HPDE6-E6E7 (cell line): ENCODE data around the gene METTL16.
"Not testable (repeated sequence)": the region's sequence is repeated elsewhere in the genome, so short reads cannot be mapped to it uniquely, and the experiment has no call there.

Experiments used
- DNase-seq: peaks from one replicate; pipeline ENCODE4 v3.0.0; 2011; ENCODE audit warnings: missing footprints; ENCODE audit errors: extremely low spot score

The METTL16 gene

DNA sequence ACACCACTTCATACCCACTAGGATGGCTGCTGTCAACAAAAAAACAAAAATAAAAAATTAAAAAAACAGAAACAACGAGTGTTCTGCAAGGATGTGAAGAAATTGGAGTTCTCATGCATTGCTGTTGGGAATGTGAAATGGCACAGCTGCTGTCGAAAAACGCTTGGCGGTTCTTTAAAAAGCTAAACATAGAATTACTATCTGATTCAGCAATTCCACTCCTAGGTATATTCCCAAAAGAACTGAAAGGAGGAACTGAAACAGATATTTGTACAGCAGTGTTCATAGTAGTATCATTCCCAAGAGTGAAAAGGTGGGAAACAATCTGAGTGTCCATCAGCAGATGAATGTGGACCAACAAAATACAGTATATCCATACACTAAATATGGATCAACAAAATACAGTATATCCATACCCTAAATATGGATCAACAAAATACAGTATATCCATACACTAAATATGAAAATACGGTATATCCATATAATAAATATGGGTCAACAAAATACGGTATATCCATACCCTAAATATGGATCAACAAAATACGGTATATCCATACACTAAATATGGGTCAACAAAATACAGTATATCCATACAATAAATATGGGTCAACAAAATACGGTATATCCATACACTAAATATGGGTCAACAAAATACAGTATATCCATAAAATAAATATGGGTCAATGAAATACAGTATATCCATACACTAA, 8.7 kb downstream of the METTL16 start:
- no peak for DNase-seq

DNA sequence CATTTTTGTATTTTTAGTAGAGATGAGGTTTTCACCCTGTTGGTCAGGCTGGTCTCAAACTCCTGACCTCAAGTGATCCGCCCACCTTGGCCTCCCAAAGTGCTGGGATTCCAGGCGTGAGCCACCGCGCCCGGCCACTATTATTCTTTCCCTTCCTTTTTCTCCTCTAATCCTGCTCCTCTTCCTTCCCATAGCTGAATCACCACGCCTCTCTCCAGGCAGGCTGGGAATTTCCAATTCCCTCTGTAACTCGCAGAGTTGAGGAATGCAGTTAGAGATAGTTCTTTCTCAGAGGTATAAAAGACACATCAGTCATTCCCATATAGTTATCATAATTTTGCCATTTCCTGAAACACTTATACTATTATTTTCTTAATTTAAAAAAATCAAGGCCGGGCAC, 11.2 kb downstream of the METTL16 start:
- no peak for DNase-seq

DNA sequence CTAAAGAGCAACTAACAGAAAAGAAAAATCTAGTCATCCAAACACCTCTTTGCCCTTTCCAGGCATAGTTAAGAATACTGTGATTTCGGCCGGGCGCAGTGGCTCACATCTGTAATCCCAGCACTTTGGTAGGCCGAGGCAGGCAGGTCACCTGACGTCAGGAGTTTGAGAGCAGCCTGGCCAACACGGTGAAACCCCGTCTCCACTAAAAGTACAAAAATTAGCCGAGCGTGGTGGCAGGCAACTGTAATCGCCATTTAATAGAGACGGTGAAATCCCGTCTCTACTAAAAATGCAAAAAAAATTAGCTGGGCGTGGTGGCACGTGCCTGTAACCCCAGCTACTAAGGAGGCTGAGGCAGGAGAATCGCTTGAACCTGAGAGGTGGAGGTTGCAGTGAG, 22.4 kb downstream of the METTL16 start:
- DNase-seq, result not testable (repeated sequence)

DNA sequence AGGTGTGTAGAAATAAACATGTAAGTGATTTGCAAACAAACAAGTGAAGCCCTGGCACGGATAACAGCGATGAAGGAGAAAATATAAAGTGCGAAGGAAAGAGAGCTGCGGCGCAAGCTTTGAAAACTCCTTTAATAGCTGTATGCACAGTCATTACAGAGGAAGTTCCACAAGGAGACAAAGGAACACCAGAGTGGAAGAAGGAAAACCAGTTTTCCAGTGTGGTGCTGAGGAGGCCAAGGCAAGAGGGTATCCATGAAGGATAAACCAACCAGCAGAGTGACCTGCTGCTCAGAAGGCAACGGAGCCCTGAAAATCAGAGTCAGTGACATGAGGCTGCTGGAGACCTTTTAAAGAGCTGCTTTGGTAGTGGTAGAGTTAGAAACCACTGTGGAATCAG, 24.4 kb downstream of the METTL16 start:
- DNase-seq, result no peak

DNA sequence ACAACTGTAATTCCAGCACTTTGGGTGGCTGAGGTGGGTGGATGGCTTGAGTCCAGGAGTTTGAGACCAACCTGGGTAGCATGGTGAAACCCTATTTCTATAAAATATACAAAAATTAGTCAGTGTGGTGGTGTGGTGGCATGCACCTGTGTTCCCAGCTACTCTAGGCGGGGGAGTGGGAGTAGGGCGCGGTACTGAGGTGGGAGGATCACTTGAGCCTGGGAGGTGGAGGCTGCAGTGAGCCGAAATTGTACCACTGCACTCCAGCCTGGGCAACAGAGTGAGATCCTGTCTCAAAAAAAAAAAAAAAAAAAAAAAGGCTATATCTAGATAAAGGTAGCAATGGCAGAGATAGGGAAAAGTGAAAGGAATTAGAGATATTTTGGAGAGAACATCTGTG, 25.0 kb downstream of the METTL16 start:
- not testable (repeated sequence) for DNase-seq

DNA sequence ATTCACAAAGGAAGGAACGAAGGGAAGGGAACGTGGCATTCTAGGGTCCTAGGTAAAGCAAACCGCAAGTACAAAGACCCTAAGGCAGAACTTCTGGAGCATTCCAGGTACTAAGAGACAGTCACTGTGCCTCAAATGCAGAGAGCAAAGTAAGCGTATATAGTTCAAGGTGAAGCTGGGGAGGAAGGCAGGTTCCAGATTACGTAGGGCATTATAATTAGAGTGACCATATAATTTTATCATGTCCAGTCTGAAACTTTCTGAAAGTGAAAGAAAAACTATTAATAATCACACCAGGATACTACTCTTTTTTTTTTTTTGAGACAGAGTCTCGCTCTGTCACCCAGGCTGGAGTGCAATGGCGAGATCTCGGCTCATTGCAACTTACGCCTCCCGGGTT, 25.7 kb downstream of the METTL16 start:
- no peak for DNase-seq

DNA sequence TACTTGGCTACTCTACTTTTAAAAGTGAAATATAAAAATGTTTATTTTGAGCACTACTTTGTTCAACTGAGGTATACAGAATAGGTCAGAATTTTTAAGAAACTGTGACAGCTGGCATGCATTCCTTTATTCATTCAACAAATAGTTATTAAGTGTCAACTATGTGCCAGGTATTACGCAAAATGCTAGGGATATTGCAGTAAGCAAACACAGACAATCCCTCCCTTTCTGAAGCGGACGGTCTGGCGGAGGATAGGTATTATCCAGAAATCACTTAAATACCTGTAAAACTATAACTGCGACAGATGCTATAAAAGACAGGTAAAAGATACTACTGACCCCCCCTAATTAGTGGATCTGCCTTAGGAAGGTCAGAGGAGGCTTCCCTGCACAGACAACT, 26.1 kb downstream of the METTL16 start:
- peak; percentile 6 for DNase-seq

DNA sequence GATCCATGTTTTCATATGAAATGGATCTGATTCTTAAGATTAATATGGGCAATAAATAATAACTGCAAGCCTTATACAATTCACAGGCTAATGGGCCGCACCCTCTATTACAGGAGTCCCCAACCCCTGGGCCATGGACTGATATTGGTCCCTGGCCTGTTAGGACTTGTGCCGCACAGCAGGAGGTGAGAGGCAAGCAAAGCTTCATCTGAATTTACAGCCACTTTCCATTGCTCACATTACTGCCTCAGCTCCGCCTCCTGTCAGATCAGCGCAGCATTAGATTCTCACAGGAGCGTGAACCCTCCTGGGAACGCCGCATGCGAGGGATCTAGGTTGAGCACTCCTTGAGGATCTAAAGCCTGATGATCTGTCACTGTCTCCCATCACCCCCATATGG, 26.8 kb downstream of the METTL16 start:
- peak; percentile 28 for DNase-seq

DNA sequence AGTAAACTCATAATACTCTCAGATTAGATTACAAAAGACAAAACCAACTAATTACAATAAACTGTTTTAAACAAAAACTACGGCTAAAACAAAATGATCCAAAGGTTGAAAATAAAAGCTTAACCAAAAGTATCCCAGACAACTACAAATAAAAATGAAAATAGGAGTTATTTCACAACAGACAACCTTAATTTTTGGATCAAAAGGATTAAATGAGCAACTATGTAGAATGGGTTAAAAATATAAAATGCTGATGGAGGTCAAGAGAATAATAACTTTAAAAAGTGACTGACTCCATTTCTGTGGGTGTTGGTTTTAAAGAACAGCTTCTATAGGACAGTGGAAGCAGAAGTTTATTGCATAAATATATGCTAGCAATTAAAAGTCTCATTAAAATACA, 28.6 kb downstream of the METTL16 start:
- no peak for DNase-seq

DNA sequence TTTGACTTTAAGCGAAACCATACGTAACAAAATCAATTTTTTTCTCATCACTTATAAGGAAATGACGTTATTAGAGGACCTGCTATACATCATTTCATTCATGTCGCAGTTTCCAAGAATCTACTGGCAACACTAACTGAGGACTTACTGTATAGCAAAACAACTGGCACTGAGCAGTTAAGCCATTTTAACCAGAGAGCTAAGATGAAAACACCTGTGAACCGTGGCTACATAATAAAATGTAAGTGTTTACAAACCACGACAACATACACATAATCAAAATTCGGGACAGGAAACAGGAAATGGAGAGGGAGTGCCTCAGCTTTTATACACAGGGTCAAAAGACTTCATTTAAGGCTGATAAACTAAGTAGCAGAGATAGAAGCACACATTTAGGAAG, 29.5 kb downstream of the METTL16 start:
- no peak for DNase-seq

DNA sequence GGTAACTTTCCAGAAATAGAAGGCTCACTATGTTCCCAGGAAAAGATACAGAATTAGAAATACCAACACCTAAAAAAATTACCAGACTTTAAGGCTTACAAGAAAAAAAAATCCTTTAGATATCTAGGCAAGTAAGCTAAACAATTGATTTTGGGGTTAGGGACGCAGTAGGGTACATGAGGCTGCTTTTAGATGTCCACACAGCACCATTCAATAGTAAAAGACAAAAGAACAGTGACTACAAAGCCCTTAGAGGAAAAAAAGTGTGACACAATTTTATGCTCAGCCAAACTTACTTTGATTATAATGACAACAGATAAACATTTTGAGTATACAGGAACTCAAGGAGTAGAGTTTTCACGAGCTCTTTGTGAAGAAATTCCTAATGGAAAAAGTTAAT, 29.9 kb downstream of the METTL16 start:
- DNase-seq, result no peak

DNA sequence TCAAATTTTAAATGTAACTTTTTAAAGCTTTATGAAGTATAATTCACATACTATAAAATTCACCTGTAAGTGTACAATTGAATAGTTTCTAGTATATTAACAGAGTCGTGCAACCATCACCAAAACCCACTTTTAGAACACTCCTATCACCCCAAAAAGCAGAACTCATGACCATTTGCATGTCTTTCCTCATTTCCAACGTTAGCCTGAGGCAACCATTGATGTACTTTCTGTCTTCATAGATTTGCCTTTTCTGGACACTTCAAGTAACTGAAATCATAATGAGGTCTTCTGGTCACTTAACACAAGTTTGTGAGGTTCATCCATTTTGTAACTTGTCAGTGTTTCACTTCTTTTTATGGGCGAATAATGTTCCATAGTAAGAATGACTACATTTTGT, 33.2 kb downstream of the METTL16 start:
- no peak for DNase-seq

DNA sequence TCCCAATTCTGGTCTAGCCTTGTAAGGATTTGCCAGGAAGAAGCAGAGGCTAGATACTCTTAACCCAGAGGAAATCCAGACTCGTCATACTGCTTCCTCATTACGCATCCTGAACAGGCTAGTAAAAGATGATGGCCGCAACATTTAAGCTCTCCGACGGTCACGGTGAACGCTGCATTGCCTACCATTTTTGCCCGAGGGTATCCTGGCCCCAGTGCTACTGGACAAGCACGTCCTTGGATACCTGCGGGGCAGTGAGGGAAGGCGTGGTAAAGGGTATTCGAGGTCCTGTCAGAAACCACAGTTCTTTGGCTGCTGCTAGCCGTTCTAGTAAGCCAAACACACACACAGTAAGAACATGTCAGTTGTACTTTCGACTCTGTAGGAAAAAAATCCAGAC, 36.6 kb downstream of the METTL16 start:
- DNase-seq, result no peak

DNA sequence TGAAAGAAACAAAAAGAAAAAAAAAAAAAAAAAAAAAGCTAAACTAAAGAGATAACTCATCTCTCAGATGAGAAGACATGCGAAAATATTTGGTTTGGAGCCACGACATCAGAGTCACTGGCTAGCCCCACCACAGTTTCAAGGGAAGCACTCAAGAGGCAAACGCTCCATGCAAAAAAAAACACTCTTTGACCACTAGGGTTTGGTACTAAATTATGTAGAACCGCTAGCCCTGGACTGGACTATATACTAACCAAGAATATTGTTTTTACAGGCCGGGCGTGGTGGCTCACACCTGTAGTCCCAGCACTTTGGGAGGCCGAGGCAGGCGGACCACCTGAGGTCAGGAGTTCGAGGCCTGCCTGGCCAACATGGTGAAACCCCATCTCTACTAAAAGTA, 37.3 kb downstream of the METTL16 start:
- DNase-seq, result no peak

DNA sequence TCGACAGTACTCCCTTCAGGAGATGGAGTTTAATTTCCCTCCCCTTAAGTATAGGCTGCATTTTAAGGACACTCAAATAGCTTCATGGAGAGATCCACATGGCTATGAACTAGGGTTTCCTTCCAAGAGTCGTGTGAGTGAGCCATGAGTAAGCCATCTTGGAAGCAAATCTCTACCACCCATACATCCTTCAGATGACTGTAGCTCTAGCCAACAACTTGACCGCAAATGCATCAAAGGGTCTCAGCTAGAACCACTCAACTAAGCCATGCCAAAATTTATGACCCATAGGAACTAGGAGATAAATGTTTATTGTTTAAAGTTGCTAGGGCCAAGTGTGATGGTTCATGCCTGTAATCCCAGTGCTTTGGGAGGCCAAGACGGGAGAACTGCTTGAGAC, 43.4 kb downstream of the METTL16 start:
- no peak for DNase-seq

DNA sequence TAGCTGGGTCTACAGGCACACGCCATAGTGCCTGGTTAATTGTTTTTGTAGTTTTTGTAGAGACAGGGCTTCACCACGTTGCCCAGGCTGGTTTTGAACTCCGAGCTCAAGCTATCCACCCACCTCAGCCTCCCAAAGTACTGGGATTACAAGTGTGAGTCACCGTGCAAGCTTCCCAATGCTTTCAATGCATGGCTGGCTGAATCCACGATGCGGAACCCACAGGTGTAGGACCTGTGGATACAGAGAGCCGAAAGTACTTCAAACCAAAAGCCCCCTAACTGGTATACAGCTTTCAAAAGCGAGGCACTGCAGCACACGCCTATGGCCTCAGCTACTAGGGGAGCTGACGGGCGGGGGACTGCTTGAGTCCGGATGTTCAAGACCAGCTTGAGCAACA, 44.8 kb downstream of the METTL16 start:
- no peak for DNase-seq

DNA sequence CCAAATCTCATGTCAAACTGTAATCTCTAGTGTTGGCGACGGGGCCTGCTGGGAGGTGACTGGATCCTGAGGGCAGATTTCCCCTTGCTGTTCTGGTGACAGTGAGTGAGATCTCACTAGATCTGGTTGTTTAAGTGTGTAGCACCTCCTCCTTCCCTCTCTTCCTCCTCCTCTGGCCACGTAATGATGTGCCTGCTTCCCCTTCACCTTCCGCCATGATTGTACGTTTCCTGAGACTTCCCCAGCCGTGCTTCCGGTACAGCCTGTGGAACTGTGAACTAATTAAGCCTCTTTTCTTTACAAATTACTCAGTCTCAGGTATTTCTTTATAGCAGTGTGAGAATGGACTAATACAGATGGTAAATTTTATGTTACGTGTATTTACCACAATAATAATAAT, 49.2 kb downstream of the METTL16 start:
- DNase-seq, result no peak

DNA sequence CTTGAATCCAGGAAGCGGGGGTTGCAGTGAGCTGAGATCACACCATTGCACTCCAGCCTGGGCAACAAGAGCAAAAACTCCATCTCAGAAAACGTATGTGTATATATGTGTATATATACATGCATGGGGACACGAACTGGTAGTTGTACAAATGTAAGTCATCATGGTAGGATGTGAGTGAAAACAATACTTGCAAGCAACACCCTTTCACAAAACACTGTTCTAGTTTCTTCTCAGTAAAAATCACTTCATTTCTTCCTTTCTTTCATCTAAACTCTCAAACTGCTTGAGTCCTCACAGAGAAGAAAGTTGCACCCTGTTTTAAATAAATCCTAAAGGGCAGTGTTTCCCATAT, 51.8 kb downstream of the METTL16 start:
- no peak for DNase-seq

DNA sequence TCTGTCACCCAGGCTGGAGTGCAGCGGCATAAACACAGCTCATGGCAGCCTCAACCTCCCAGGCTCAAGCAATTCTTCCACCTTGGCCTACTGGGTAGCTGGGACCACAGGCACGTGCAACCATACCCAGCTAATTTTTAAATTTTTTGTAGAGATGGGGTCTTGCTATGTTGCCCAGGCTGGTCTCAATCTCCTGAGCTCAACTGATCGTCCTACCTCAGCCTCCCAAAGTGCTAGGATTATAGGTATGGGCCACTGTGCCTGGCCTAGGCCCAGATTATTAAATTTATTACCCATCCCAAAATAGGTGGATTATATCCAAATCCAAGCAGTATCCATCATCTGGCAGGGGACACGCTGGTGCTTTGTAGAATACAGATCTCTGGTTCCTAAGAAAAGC, 53.8 kb downstream of the METTL16 start:
- no peak for DNase-seq

DNA sequence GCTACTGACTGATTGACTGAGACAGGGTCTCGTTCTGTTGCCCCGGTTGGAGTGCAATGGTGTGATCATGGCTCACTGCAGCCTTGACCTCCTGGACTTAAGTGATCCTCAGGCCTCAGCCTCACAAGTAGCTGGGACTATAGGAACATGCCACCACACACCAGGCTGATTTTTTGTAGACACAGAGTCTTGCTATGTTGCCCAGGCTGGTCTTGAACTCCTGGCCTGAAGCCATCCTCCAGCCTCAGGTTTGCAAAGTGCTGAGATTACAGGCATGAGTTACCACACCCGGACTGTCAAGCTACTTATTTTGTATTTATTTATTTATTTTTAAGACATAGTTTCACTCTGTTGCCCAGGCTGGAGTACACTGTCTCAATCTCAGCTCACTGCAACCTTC, 55.2 kb downstream of the METTL16 start:
- no peak for DNase-seq

DNA sequence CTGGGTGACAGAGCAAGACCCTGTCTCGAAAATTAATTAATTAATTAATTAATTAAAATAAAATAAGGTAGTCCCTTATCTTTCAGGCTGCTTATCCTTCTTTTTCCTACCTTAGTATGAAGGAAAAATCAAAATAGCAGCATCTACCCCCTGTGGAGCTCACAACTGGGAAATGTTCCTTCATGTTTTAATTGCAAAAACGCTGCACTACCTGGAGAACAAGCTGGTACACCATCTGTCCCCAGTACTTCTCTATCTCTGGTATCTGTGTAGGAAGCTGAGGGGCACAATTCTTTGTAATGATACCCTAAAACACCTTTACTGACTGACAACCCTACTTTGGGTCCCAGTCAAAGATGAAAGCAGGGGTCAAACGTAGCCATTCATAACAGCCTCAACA, 55.7 kb downstream of the METTL16 start:
- DNase-seq, result no peak

DNA sequence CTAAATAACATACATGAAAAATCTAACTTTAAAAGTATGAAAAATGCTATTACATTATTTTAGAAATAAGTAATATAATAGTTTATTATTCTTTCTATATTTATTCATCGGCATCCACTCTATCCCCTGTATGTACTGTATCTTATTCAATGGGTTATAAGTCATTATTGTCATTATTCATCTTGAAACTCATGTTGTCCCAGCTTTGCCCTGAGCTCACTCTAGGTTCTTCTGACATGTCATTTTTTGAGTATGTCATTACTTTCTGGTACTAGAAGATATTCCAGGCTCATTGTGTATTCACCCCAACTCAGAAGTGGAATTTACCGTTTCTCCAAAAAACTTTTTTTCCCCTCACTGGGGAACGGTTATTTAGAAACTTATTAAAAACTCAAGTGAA, 57.8 kb downstream of the METTL16 start:
- no peak for DNase-seq

DNA sequence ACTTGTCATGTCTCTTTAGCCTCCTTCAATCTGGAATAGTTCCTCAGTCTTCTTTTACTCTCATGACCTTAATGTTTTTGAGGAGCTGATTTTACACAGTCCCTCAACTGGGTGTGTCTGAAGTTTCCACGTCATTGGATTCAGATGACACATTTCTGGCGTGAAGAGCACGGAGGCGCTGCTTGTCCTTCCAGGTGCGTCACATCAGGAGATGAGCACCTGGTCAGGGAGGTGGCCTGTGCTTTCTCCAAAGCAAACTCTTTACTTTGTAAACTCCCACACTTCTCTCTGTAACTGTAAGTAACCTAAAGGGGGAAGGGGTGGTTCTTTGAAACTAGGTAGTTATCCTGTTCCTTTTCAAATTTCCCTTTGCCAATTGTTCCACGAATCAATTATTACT, 58.4 kb downstream of the METTL16 start:
- DNase-seq, result no peak

DNA sequence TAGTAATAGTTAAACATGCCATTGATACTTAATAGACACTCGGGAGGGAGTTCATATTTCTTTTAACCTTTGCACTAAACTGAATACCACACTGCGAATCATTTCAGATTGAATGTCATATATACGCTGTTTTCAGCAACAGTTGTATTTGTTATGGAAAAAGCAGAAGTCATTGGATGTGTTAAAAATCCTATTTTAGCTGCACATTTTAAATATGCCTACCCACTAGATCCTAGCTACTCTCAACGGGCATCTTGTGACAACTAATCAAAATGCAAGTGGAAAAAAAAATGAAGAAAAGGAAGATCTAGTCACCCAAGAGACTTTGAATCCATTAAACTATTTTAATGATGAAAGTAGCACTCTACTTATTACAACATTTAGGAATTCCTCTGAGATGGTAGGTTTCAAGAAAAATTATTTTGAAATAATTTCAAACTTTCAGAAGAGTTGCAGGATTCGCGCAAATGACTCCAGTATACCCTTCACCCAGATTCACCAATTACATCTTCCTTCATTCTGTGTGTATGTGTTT, 59.4 kb downstream of the METTL16 start:
- no peak for DNase-seq
